Thyroid gland (tissue), 4 donors: ENCODE measurements around the gene PDE8B.

Experiments
- CTCF ChIP-seq, 6 experiments: fragments of 200-600 bp in 3 of 6; fragments of 450-650 bp in 3 of 6; sonication (generic) in 3 of 6; IDR thresholded peaks; one replicate each; pipeline ENCODE4 v1.5.1; 2016 to 2019; ENCODE audit warnings: antibody characterized with exemption in 6 of 6, mild to moderate bottlenecking in 2 of 6, inconsistent platforms in 1 of 6, moderate library complexity in 1 of 6
- POLR2A ChIP-seq, 2 donors: fragments of 450-650 bp; IDR thresholded peaks; one replicate each; pipeline ENCODE4 v1.6.1; 2017; ENCODE audit warnings: antibody characterized with exemption in 2 of 2, mild to moderate bottlenecking in 2 of 2, moderate library complexity in 1 of 2

DNA sequence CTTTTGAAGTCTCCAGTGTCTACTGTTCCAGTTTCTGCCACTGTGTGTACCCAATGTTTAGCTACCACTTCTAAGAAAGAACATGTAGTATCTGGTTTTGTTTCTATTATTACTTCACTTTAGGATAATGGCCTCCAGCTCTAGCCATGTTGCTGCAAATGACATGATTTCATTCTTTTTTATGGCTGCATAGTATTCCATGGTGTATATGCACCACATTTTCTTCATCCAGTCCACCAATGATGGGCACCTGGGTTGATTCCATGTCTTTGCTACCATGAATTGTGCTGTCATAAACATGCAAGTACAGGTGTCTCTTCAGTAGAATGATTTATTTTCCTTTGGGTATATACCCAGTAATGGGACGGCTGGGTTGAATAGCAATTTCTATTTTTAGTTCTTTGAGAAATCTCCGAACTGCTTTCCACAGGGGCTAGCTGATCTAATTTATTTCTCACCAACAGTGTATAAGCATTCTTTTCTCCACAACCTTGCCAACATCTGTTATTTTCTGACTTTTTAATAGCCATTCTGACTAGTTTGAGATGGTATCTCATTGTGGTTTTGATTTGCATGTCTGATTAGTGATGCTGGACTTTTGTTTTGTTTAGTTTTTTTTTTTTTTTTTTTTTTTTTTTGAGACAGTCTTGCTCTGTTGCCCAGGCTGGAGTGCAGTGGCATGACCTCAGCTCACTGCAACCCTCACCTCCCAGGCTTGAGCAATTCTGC, 212.7 kb downstream of the PDE8B start:
- TF ChIP-seq POLR2A (IDR thresholded peaks at IDR 0.05) (no peak), CTCF (IDR thresholded peaks at IDR 0.05) (no peak)
